NCI-H1105 treated with DMSO at 0.1 percent for 48 hours (cell line): ENCODE results near the gene STK39.

ENCODE experiments used
- DNase-seq: peaks from one replicate; lab custom pipeline; 2025; lab: John Stamatoyannopoulos, UW

STK39 gene

GRCh38 chr2:167908786-167909185 is 338.6 kb downstream of the STK39 start:
- no peak for DNase-seq

DNA sequence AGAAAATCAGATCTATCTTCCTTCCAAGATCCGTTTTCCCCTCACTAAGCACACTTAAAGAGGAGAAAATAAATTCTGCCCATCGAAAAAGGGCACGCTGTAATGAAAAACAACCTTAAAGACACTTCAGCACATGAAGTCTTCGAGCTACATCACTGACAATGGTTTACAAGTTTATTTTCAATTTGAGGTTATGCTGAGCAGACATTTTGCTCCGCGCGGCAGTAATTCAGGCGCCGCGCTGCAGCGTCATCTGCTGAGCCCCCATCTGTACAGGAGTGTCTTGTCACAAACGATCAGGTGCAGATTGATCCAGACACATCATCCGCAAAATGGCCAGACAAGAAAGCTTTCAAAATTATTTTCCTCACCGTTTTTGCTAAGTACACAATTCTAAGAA is 341.7 kb downstream of the STK39 start:
- DNase-seq = no peak
